ENCODE measurements around the gene ZNF626. TPM values are rescaled to one million over a fixed set of nuclear protein-coding genes. Genes with fewer than 3 reads are reported as not detected.

ZNF626 gene
- not detected in 5 replicates for total RNA-seq (2022; extraction: Qiagen RNA extraction; ENCODE audit: low read depth)

DNA sequence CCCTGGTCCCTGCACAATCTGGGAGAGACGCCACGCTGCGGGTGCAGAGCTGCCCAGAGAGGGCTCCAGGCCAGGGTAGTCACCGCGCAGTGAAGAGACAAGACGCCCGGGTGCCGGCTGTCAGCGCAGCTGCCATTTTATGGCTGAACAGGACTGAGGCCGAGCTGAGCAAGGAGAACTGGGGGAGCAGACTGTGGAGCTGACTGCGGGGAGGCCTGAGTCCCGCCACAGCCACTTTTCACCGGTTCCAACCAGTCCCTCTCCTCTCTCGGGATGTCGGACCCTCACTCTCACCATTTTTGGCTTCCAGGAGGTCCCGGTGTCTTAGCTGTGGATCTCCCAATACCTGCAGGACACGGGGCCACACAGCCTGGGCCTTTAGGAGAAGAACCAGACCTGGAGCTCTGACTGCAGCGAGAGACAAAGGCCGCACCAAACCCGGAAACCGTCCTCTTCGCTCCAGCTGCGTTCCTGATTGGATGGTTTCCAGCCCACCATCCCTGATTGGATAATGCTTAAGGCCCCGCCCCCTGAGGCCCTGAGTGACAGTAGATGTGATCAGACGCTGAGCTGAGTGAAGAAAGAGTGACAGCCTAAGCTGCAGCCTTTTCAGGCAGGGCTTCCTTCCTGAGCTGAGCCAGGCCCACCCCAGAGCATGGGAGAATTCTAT lies at the start of gene ZNF626:
TSS of gene ZNF626 (minus strand) at position 422 of the 670 bp plus-strand sequence. CDS start at position 297, 125 bp downstream.

Other genes with a start within 250 kb of the ZNF626 start
- not detected in 5 replicates for gene ZNF737, start 95.8 kb downstream of the ZNF626 start, total RNA-seq (2022; extraction: Qiagen RNA extraction; ENCODE audit: low read depth)
- gene ZNF66, start 114.7 kb upstream of the ZNF626 start, total RNA-seq (2022; extraction: Qiagen RNA extraction; ENCODE audit: low read depth) = not detected in 5 replicates